ENCODE data around the gene NCOA1.
"Not testable (repeated sequence)": the region's sequence is repeated elsewhere in the genome, so short reads cannot be mapped to it uniquely, and the experiment has no call there.

Gene NCOA1

GRCh38 chr2:24792874-24793760 is 302.1 kb downstream of the NCOA1 start, which contains the start of the genes CENPO and PTRHD1:
Gene CENPO (plus strand): TSS chr2:24793425. CDS start chr2:24793920, 495 bp downstream.
Gene PTRHD1 (minus strand): TSS chr2:24793391. CDS start chr2:24793377, 14 bp downstream.
- peak; percentile 90 for DNase-seq (ENCODE audit: low read depth)

GRCh38 chr2:24793761-24794435 is 302.8 kb downstream of the NCOA1 start:
- DNase-seq (ENCODE audit: low read depth): no peak

- no peak for DNase-seq (ENCODE audit: low read depth)
Measured at GRCh38 chr2:24797644-24798043, 306.6 kb downstream of the NCOA1 start.

GRCh38 chr2:24800487-24800886 is 309.4 kb downstream of the NCOA1 start:
- DNase-seq (ENCODE audit: low read depth): not testable (repeated sequence)

GRCh38 chr2:24805811-24806660 is 315.0 kb downstream of the NCOA1 start:
- not testable (repeated sequence) for DNase-seq (ENCODE audit: low read depth)

GRCh38 chr2:24806661-24807036 is 315.6 kb downstream of the NCOA1 start:
- no peak for DNase-seq (ENCODE audit: low read depth)

GRCh38 chr2:24809316-24810007 is 318.4 kb downstream of the NCOA1 start:
- no peak for DNase-seq (ENCODE audit: low read depth)

- no peak for DNase-seq (ENCODE audit: low read depth)
Measured at GRCh38 chr2:24813691-24814137, 322.7 kb downstream of the NCOA1 start.

- no peak for DNase-seq (ENCODE audit: low read depth)
Measured at GRCh38 chr2:24814516-24814915, 323.5 kb downstream of the NCOA1 start.

- no peak for DNase-seq (ENCODE audit: low read depth)
Measured at GRCh38 chr2:24815171-24815570, 324.1 kb downstream of the NCOA1 start.

GRCh38 chr2:24816404-24816803 is 325.4 kb downstream of the NCOA1 start:
- no peak for DNase-seq (ENCODE audit: low read depth)

- DNase-seq (ENCODE audit: low read depth): no peak
Measured at GRCh38 chr2:24816884-24817283, 325.8 kb downstream of the NCOA1 start.

GRCh38 chr2:24818721-24819167 is 327.7 kb downstream of the NCOA1 start:
- no peak for DNase-seq (ENCODE audit: low read depth)

- DNase-seq (ENCODE audit: low read depth): no peak
Measured at GRCh38 chr2:24819442-24820174, 328.6 kb downstream of the NCOA1 start.

- no peak for DNase-seq (ENCODE audit: low read depth)
Measured at GRCh38 chr2:24820175-24820513, 329.1 kb downstream of the NCOA1 start.

Data from stimulated activated CD8-positive, alpha-beta memory T cell treated with anti-CD3 and anti-CD28 coated beads, Interleukin-12 subunit alpha, Interleukin-12 subunit beta, amount 100 ng/mL, for 1 hour (primary cell).